HCT116 (cell line): ENCODE results near the gene NR2F1-AS1. TPM values are rescaled to one million over a fixed set of nuclear protein-coding genes. Genes with fewer than 3 reads are reported as not detected.

Source experiments
- ATAC-seq: fragments of 200-7000 bp; cut with Tn5 transposase; 2 replicates; pipeline ENCODE4 v1.9.1; 2020; ENCODE audit warnings: mild to moderate bottlenecking, moderate library complexity
- BruUV-seq: library from RNA; stranded (reverse); fragments of 400-500 nt; replicated peaks from 2 replicates; lab custom pipeline; 2021; lab: Mats Ljungman, UMichigan
- CTCF ChIA-PET: fragments of 300-600 bp; sonication (Branson Sonifier 250); formaldehyde crosslinking; loops from one replicate; lab custom pipeline; 2021; ENCODE audit warnings: antibody characterized with exemption; lab: Charles Lee
- POLR2A ChIA-PET: fragments of 300-600, 350-600 bp; sonication (Branson Sonifier 250); formaldehyde crosslinking; loops from one replicate; lab custom pipeline; 2021; ENCODE audit warnings: antibody characterized with exemption; lab: Charles Lee
- RAD21 ChIA-PET, 2 experiments: fragments of 300-600 bp; sonication (Branson Sonifier 250); formaldehyde crosslinking; loops; one replicate each; lab custom pipeline; 2023; ENCODE audit warnings: low total read pairs in 2 of 2; ENCODE audit not compliant: uncharacterized antibody in 2 of 2, unreplicated experiment in 2 of 2, low non-redundant PET in 1 of 2; lab: Charles Lee
- DNase-seq: peaks from one replicate; pipeline ENCODE4 v3.0.0-alpha.2; 2010; ENCODE audit warnings: low read depth, low spot score
- H2AFZ ChIP-seq: fragments of 200-600 bp; shearing (Covaris generic), sonication (generic); 2 replicates; pipeline ENCODE4 v1.6.1; 2017; ENCODE audit warnings: low read depth, mixed run types, mixed read lengths, antibody characterized with exemption, low read length; ENCODE audit not compliant: poor library complexity, severe bottlenecking
- H3K27ac ChIP-seq: 2 replicates; pipeline ENCODE4 v1.5.1; 2012; ENCODE audit warnings: low read depth, low read length
- H3K27me3 ChIP-seq: fragments of 200-600 bp; sonication (generic); 2 replicates; pipeline ENCODE4 v1.6.1; 2016; ENCODE audit warnings: mixed run types, low read length, mixed read lengths; ENCODE audit not compliant: insufficient read depth
- H3K36me3 ChIP-seq, 2 experiments: fragments of 200-500 bp in 1 of 2; fragments of 200-600 bp in 1 of 2; sonication (Bioruptor generic) in 1 of 2; sonication (generic) in 1 of 2; 2 replicates each; pipeline versions ENCODE4 v1.5.1 to v1.6.1; 2014 to 2016; ENCODE audit warnings: low read length in 2 of 2, inconsistent platforms in 1 of 2, mixed read lengths in 1 of 2, mixed run types in 1 of 2; ENCODE audit not compliant: insufficient read depth in 2 of 2, control insufficient read depth in 1 of 2
- H3K4me1 ChIP-seq, 2 experiments: fragments of 200-600 bp in 1 of 2; sonication (generic) in 1 of 2; 2 replicates each; pipeline versions ENCODE4 v1.5.1 to v1.6.1; 2012 to 2017; ENCODE audit warnings: low read length in 2 of 2, inconsistent platforms in 1 of 2, mild to moderate bottlenecking in 1 of 2, mixed read lengths in 1 of 2, mixed run types in 1 of 2, moderate library complexity in 1 of 2; ENCODE audit not compliant: insufficient read depth in 2 of 2, control insufficient read depth in 1 of 2
- H3K4me2 ChIP-seq: fragments of 200-600 bp; sonication (generic); 2 replicates; pipeline ENCODE4 v1.6.1; 2017; ENCODE audit warnings: mixed run types, low read length, mixed read lengths
- H3K4me3 ChIP-seq, 2 experiments: fragments of 200-600 bp in 1 of 2; sonication (generic) in 1 of 2; replicated peaks in 1 of 2; 2 replicates each; pipeline ENCODE4 v1.5.1; 2011 to 2016; ENCODE audit warnings: low read length in 2 of 2, control low read depth in 1 of 2, low read depth in 1 of 2, mild to moderate bottlenecking in 1 of 2, mixed read lengths in 1 of 2, mixed run types in 1 of 2
- H3K79me2 ChIP-seq: fragments of 200-600 bp; sonication (generic); 2 replicates; pipeline ENCODE4 v1.6.1; 2017; ENCODE audit warnings: mild to moderate bottlenecking, mixed run types, low read length, moderate library complexity, mixed read lengths; ENCODE audit not compliant: insufficient read depth
- H3K9ac ChIP-seq: fragments of 200-600 bp; sonication (generic); 2 replicates; pipeline ENCODE4 v1.6.1; 2016; ENCODE audit warnings: low read length, mixed read lengths
- H3K9me2 ChIP-seq: fragments of 200-600 bp; sonication (generic), shearing (Covaris generic); 2 replicates; pipeline ENCODE4 v1.6.1; 2017; ENCODE audit warnings: mixed run types, mild to moderate bottlenecking, moderate library complexity; ENCODE audit not compliant: insufficient read depth
- H3K9me3 ChIP-seq, 2 experiments: fragments of 200-500 bp in 1 of 2; fragments of 200-600 bp in 1 of 2; sonication (Bioruptor generic) in 1 of 2; sonication (generic) in 1 of 2; 2 replicates each; pipeline ENCODE4 v1.6.1; 2014 to 2017; ENCODE audit warnings: low read length in 2 of 2, mixed read lengths in 2 of 2, inconsistent platforms in 1 of 2, low read depth in 1 of 2, mild to moderate bottlenecking in 1 of 2, mixed run types in 1 of 2, moderate library complexity in 1 of 2; ENCODE audit not compliant: control insufficient read depth in 1 of 2, insufficient read depth in 1 of 2
- H4K20me1 ChIP-seq: fragments of 200-600 bp; sonication (generic), shearing (Covaris generic); 2 replicates; pipeline ENCODE4 v1.6.1; 2017; ENCODE audit warnings: mixed run types, mild to moderate bottlenecking, moderate library complexity; ENCODE audit not compliant: insufficient read depth
- ATF3 ChIP-seq: IDR thresholded peaks from 2 replicates; pipeline ENCODE4 v1.6.1; 2012
- CTCF ChIP-seq, 3 experiments: fragments of 200-600 bp in 1 of 3; sonication (generic) in 1 of 3; IDR thresholded peaks in 2 of 3; conservative IDR thresholded peaks in 1 of 3; 2 replicates each; pipeline ENCODE4 v1.5.1; 2012 to 2017; ENCODE audit warnings: low read depth in 2 of 3, low read length in 2 of 3, antibody characterized with exemption in 1 of 3, borderline replicate concordance in 1 of 3, control low read depth in 1 of 3, mild to moderate bottlenecking in 1 of 3, mixed read lengths in 1 of 3, mixed run types in 1 of 3, moderate library complexity in 1 of 3; ENCODE audit not compliant: insufficient read depth in 1 of 3
- EGR1 ChIP-seq: IDR thresholded peaks from 2 replicates; pipeline ENCODE4 v1.6.1; 2012; ENCODE audit warnings: low read depth
- ELF1 ChIP-seq: IDR thresholded peaks from 2 replicates; pipeline ENCODE4 v1.6.1; 2012; ENCODE audit warnings: low read depth, borderline replicate concordance
- EZH2 ChIP-seq: fragments of 200-600 bp; sonication (generic); IDR thresholded peaks from 2 replicates; pipeline ENCODE4 v1.6.1; 2017; ENCODE audit warnings: antibody characterized with exemption, mixed run types
- EZH2phosphoT487 ChIP-seq: fragments of 200-600 bp; IDR thresholded peaks from 2 replicates; pipeline ENCODE4 v1.6.1; 2018; ENCODE audit warnings: antibody characterized with exemption, borderline replicate concordance
- FOSL1 ChIP-seq: IDR thresholded peaks from 2 replicates; pipeline ENCODE4 v1.6.1; 2012; ENCODE audit warnings: low read depth
- JUND ChIP-seq: IDR thresholded peaks from 2 replicates; pipeline ENCODE4 v1.6.1; 2012
- POLR2A ChIP-seq: IDR thresholded peaks from 2 replicates; pipeline ENCODE4 v1.7.0; 2011; ENCODE audit warnings: borderline replicate concordance; ENCODE audit not compliant: insufficient read depth, insufficient read length; ENCODE audit errors: extremely low read depth
- POLR2AphosphoS5 ChIP-seq: IDR thresholded peaks from 2 replicates; pipeline ENCODE4 v1.6.1; 2011; ENCODE audit warnings: mild to moderate bottlenecking, low read depth, low read length, moderate library complexity
- TCF7L2 ChIP-seq: IDR thresholded peaks from 2 replicates; pipeline ENCODE4 v1.7.0; 2011; ENCODE audit warnings: borderline replicate concordance, inconsistent platforms; ENCODE audit not compliant: insufficient read depth, insufficient read length; ENCODE audit errors: extremely low read depth
- intact Hi-C: fragments of 100-400 bp; cut with micrococcal nuclease; formaldehyde crosslinking; loops from 2 replicates; pipeline ENCODE4 v1.10.0; 2022
- total RNA-seq: library from RNA; stranded (reverse); gene quantifications from one replicate; pipeline ENCODE4 v1.2.1, GENCODE V29; 2021; ENCODE audit not compliant: unreplicated experiment
- TF ChIP-seq, protein P1 (sequence below): IDR thresholded peaks from 2 replicates; pipeline ENCODE4 v1.6.1; 2011; ENCODE audit warnings: mild to moderate bottlenecking, low read length, moderate library complexity; ENCODE audit not compliant: insufficient replicate concordance; ENCODE audit errors: extremely low read depth
- TF ChIP-seq, protein P2 (sequence below): IDR thresholded peaks from 2 replicates; pipeline ENCODE4 v1.6.1; 2012; ENCODE audit warnings: low read depth

The NR2F1-AS1 gene
- total RNA-seq, 1 experiment from 2014 or later, result 20.1 TPM

- H3K4me3 ChIP-seq, result no peak overlapping the region
- intact Hi-C loops, result loop anchor here (10.0 kb wide), 1 partner anchor 1305 kb away; no protein-coding TSS in a partner anchor
- ATAC-seq (no peak), DNase-seq (no peak)
- peaks cover 24% of the 10 kb centered on the region for H3K79me2 ChIP-seq
- no peaks in the 10 kb centered on the region for H3K27me3 ChIP-seq
- H3K4me1 ChIP-seq, result peaks cover 9 to 21% of the 10 kb centered on the region in 2 experiments
- H3K27ac ChIP-seq, result peak overlapping the region; percentile 29
- TF ChIP-seq CTCF (IDR thresholded peaks at IDR 0.05 in 2 of 3, conservative IDR thresholded peaks at IDR 0.05 in 1 of 3; ENCODE audit: borderline replicate concordance in 1 of 3, insufficient read depth in 1 of 3, low read depth in 2 of 3, low read length in 2 of 3) (no peak), EZH2phosphoT487 (no peak), TCF7L2 (no peak), ELF1 (no peak), ATF3 (no peak), POLR2AphosphoS5 (no peak), POLR2A (no peak), FOSL1 (no peak), EGR1 (no peak), JUND (no peak), EZH2 (no peak)
- TF ChIP-seq, protein P1, sequence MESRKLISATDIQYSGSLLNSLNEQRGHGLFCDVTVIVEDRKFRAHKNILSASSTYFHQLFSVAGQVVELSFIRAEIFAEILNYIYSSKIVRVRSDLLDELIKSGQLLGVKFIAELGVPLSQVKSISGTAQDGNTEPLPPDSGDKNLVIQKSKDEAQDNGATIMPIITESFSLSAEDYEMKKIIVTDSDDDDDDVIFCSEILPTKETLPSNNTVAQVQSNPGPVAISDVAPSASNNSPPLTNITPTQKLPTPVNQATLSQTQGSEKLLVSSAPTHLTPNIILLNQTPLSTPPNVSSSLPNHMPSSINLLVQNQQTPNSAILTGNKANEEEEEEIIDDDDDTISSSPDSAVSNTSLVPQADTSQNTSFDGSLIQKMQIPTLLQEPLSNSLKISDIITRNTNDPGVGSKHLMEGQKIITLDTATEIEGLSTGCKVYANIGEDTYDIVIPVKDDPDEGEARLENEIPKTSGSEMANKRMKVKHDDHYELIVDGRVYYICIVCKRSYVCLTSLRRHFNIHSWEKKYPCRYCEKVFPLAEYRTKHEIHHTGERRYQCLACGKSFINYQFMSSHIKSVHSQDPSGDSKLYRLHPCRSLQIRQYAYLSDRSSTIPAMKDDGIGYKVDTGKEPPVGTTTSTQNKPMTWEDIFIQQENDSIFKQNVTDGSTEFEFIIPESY, result no peak
- TF ChIP-seq, protein P2, sequence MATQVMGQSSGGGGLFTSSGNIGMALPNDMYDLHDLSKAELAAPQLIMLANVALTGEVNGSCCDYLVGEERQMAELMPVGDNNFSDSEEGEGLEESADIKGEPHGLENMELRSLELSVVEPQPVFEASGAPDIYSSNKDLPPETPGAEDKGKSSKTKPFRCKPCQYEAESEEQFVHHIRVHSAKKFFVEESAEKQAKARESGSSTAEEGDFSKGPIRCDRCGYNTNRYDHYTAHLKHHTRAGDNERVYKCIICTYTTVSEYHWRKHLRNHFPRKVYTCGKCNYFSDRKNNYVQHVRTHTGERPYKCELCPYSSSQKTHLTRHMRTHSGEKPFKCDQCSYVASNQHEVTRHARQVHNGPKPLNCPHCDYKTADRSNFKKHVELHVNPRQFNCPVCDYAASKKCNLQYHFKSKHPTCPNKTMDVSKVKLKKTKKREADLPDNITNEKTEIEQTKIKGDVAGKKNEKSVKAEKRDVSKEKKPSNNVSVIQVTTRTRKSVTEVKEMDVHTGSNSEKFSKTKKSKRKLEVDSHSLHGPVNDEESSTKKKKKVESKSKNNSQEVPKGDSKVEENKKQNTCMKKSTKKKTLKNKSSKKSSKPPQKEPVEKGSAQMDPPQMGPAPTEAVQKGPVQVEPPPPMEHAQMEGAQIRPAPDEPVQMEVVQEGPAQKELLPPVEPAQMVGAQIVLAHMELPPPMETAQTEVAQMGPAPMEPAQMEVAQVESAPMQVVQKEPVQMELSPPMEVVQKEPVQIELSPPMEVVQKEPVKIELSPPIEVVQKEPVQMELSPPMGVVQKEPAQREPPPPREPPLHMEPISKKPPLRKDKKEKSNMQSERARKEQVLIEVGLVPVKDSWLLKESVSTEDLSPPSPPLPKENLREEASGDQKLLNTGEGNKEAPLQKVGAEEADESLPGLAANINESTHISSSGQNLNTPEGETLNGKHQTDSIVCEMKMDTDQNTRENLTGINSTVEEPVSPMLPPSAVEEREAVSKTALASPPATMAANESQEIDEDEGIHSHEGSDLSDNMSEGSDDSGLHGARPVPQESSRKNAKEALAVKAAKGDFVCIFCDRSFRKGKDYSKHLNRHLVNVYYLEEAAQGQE, result no peak
- TF ChIP-seq, all 23 proteins: peak for 0
- H3K4me2 ChIP-seq, result no peak overlapping the region
- no TSS peak for BruUV-seq
- peaks cover 0 to 60% of the 10 kb centered on the region in 2 experiments; a peak in 2 of 4 replicates for H3K36me3 ChIP-seq
- no peak overlapping the region for H2AFZ ChIP-seq
- H3K9me2 ChIP-seq, result no peaks in the 10 kb centered on the region
- ChIA-PET RAD21 (no interaction called here), POLR2A (no interaction called here), CTCF (no interaction called here)
- no peaks in the 10 kb centered on the region for H3K9me3 ChIP-seq
- no peak overlapping the region for H3K9ac ChIP-seq
- H4K20me1 ChIP-seq, result no peaks in the 10 kb centered on the region
These were observed 8.8 kb upstream of the NR2F1-AS1 start for GRCh38 chr5:93589829-93590215.
